WTC11 (cell line): ENCODE measurements around the gene LAMA2.

Experiments used
- CTCF ChIP-seq: fragments of 200-600 bp; IDR thresholded peaks from 2 replicates; pipeline ENCODE4 v1.8.0; 2022; ENCODE audit warnings: antibody characterized with exemption
- ELF4 ChIP-seq: sonication (generic); formaldehyde crosslinking; IDR thresholded peaks from 2 replicates; pipeline ENCODE4 v1.8.1; 2022; ENCODE audit warnings: low read depth, mild to moderate bottlenecking, moderate library complexity, missing genetic modification reagents
- FOXK1 ChIP-seq: sonication (generic); formaldehyde crosslinking; IDR thresholded peaks from 2 replicates; pipeline ENCODE4 v1.8.0; 2022; ENCODE audit warnings: mild to moderate bottlenecking, moderate library complexity, missing genetic modification reagents
- IRF1 ChIP-seq: sonication (generic); formaldehyde crosslinking; IDR thresholded peaks from 2 replicates; pipeline ENCODE4 v1.8.0; 2023; ENCODE audit warnings: missing genetic modification reagents
- MXD4 ChIP-seq: fragments of 250-450 bp; sonication (Bioruptor Pico); IDR thresholded peaks from 2 replicates; pipeline ENCODE4 v1.8.0; 2021; ENCODE audit warnings: mild to moderate bottlenecking, moderate library complexity, borderline replicate concordance
- SOX15 ChIP-seq: fragments of 250-450 bp; sonication (Bioruptor Pico); IDR thresholded peaks from 2 replicates; pipeline ENCODE4 v1.9.0; 2021; ENCODE audit warnings: mild to moderate bottlenecking
- ZBTB21 ChIP-seq: sonication (generic); formaldehyde crosslinking; IDR thresholded peaks from 2 replicates; pipeline ENCODE4 v1.8.1; 2023; ENCODE audit warnings: mild to moderate bottlenecking, missing genetic modification reagents, borderline replicate concordance
- ZNF232 ChIP-seq: sonication (generic); formaldehyde crosslinking; IDR thresholded peaks from 2 replicates; pipeline ENCODE4 v1.8.0; 2022; ENCODE audit warnings: mild to moderate bottlenecking, missing genetic modification reagents
- ZNF512 ChIP-seq: sonication (generic); formaldehyde crosslinking; IDR thresholded peaks from 2 replicates; pipeline ENCODE4 v1.8.1; 2022; ENCODE audit warnings: missing genetic modification reagents, borderline replicate concordance
- TF ChIP-seq, protein P1 (sequence below): sonication (generic); formaldehyde crosslinking; IDR thresholded peaks from 2 replicates; pipeline ENCODE4 v1.8.0; 2022; ENCODE audit warnings: mild to moderate bottlenecking, missing genetic modification reagents
- TF ChIP-seq, protein P2 (sequence below): sonication (generic); formaldehyde crosslinking; IDR thresholded peaks from 2 replicates; pipeline ENCODE4 v1.8.1; 2023; ENCODE audit warnings: mild to moderate bottlenecking, missing genetic modification reagents, moderate library complexity
- TF ChIP-seq, protein P3 (sequence below): sonication (generic); formaldehyde crosslinking; IDR thresholded peaks from 2 replicates; pipeline ENCODE4 v1.8.1; 2022; ENCODE audit warnings: mild to moderate bottlenecking, missing genetic modification reagents, moderate library complexity, borderline replicate concordance
- TF ChIP-seq, protein P4 (sequence below): fragments of 250-450 bp; sonication (Bioruptor Pico); IDR thresholded peaks from 2 replicates; pipeline ENCODE4 v2.1.2; 2022; ENCODE audit warnings: mild to moderate bottlenecking, moderate library complexity

DNA sequence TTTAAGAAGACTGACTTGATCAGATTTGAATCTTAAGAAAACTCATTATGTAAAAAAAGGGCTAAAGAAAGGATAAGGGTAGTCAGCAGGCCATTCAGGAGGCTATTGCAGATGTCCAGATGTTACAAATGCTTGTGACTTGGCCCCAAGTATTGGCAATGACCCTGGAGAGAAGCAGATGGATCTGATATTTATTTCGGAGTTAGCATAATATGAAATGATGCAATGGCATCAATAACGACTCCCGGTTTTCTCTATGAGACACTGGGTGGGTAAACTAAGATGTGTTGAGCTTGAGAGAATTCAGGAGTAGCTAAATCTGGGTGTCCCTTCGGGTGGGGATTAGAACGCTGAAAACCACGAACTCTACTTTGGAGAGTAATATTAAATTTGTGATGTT lies 149.7 kb downstream of the LAMA2 start:
- no peak for TF ChIP-seq ZBTB21
- TF ChIP-seq, protein P1, sequence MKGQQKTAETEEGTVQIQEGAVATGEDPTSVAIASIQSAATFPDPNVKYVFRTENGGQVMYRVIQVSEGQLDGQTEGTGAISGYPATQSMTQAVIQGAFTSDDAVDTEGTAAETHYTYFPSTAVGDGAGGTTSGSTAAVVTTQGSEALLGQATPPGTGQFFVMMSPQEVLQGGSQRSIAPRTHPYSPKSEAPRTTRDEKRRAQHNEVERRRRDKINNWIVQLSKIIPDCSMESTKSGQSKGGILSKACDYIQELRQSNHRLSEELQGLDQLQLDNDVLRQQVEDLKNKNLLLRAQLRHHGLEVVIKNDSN (CRISPR knock-in tag), result no peak
- no peak for TF ChIP-seq CTCF
- no peak for TF ChIP-seq ZNF232 (CRISPR knock-in tag)
- TF ChIP-seq, protein P2, sequence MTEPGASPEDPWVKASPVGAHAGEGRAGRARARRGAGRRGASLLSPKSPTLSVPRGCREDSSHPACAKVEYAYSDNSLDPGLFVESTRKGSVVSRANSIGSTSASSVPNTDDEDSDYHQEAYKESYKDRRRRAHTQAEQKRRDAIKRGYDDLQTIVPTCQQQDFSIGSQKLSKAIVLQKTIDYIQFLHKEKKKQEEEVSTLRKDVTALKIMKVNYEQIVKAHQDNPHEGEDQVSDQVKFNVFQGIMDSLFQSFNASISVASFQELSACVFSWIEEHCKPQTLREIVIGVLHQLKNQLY (CRISPR knock-in tag), result no peak
- no peak for TF ChIP-seq ELF4 (CRISPR knock-in tag)
- no peak for TF ChIP-seq ZNF512 (CRISPR knock-in tag)
- TF ChIP-seq, protein P3, sequence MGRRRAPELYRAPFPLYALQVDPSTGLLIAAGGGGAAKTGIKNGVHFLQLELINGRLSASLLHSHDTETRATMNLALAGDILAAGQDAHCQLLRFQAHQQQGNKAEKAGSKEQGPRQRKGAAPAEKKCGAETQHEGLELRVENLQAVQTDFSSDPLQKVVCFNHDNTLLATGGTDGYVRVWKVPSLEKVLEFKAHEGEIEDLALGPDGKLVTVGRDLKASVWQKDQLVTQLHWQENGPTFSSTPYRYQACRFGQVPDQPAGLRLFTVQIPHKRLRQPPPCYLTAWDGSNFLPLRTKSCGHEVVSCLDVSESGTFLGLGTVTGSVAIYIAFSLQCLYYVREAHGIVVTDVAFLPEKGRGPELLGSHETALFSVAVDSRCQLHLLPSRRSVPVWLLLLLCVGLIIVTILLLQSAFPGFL (CRISPR knock-in tag), result no peak
- TF ChIP-seq, protein P4, sequence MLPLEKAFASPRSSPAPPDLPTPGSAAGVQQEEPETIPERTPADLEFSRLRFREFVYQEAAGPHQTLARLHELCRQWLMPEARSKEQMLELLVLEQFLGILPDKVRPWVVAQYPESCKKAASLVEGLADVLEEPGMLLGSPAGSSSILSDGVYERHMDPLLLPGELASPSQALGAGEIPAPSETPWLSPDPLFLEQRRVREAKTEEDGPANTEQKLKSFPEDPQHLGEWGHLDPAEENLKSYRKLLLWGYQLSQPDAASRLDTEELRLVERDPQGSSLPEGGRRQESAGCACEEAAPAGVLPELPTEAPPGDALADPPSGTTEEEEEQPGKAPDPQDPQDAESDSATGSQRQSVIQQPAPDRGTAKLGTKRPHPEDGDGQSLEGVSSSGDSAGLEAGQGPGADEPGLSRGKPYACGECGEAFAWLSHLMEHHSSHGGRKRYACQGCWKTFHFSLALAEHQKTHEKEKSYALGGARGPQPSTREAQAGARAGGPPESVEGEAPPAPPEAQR, result no peak
- no peak for TF ChIP-seq IRF1
- TF ChIP-seq SOX15, result no peak
- no peak for TF ChIP-seq MXD4 (CRISPR knock-in tag)
- no peak for TF ChIP-seq FOXK1 (CRISPR knock-in tag)
